NCI-H345 (cell line): Measurements from ENCODE around the gene MAMDC2.

ENCODE experiments used
- DNase-seq: peaks from one replicate; lab custom pipeline; 2025; lab: John Stamatoyannopoulos, UW

MAMDC2 gene

GRCh38 chr9:70261131-70261870 lies 217.7 kb downstream of the MAMDC2 start:
- DNase-seq = no peak

- DNase-seq = no peak
Measured at GRCh38 chr9:70262366-70262765, 218.7 kb downstream of the MAMDC2 start.

- no peak for DNase-seq
Measured at GRCh38 chr9:70262948-70263347, 219.3 kb downstream of the MAMDC2 start.

GRCh38 chr9:70263421-70263820 lies 219.8 kb downstream of the MAMDC2 start:
- DNase-seq = no peak
